ENCODE results near the gene BAMBI.
A peak's percentile ranks its signal among the peaks of the same experiment; 100 is the strongest.

GRCh38 chr10:28679581-28680357 lies 2.4 kb downstream of the BAMBI start:
- peak; percentile 30 for TF ChIP-seq CTCF (IDR thresholded peaks at IDR 0.05; ENCODE audit: insufficient read depth, low read depth, low read length)
- no peak for TF ChIP-seq EZH2 (IDR thresholded peaks at IDR 0.05; ENCODE audit: insufficient read depth, low read length)

Data from astrocyte (in vitro differentiated cells and primary cell).